Measurements from ENCODE around the gene MAPK6.
A peak's percentile ranks its signal among the peaks of the same experiment; 100 is the strongest.

MAPK6 gene

DNA sequence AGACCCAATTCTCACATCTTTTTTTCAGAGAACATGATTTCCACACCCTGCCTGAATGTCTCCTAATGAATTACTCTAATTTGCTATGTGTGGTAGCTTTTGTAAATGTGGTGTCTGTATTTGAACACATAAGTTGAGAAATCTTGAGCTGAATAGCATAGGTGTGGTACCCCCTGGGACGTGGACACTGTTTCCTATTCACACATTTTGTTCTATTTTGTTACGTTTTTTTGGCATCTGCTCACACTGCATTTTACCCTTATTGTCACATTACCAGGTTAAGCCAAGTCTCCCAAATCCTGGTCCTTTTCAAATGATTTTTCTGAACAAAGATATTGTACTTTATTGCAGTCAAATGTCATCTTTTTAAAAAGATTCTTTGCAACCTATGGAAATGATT is 6.8 kb upstream of the MAPK6 start:
- TF ChIP-seq, protein P1, sequence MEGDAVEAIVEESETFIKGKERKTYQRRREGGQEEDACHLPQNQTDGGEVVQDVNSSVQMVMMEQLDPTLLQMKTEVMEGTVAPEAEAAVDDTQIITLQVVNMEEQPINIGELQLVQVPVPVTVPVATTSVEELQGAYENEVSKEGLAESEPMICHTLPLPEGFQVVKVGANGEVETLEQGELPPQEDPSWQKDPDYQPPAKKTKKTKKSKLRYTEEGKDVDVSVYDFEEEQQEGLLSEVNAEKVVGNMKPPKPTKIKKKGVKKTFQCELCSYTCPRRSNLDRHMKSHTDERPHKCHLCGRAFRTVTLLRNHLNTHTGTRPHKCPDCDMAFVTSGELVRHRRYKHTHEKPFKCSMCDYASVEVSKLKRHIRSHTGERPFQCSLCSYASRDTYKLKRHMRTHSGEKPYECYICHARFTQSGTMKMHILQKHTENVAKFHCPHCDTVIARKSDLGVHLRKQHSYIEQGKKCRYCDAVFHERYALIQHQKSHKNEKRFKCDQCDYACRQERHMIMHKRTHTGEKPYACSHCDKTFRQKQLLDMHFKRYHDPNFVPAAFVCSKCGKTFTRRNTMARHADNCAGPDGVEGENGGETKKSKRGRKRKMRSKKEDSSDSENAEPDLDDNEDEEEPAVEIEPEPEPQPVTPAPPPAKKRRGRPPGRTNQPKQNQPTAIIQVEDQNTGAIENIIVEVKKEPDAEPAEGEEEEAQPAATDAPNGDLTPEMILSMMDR (conservative IDR thresholded peaks at IDR 0.05) = no peak
- H3K27ac ChIP-seq = peak overlapping the region; percentile 87

DNA sequence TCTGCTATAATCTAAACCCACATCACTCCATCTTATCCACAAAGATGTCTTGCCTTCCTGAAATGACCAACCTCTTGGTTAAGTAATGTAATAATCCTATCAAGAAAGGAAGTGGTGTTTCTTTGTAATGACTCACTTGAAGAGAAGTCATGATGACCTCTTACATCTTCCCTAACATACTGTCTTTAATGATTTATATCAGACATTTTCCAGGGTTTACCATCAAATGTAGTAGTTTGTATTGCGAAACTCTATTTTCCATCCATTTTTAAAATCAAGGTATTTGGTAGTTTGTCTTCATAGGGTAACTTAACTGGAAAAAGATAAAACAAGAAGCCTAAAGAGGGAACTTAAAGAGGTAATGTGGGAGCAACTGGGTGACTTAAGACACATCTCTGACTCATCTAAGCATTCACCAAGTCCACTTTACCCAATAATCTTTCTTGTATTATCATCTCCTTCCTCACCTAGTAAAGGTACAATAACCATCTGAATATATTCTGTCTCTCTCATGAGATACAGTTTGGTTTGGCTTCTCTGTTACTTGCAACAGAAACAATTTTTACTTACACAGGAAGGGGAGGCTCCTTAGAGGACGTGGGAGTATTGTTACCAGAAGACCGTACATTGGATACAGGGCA is 5.7 kb upstream of the MAPK6 start:
- peak overlapping the region; percentile 87; the same call in 1 of the 2 replicates for H3K27ac ChIP-seq

DNA sequence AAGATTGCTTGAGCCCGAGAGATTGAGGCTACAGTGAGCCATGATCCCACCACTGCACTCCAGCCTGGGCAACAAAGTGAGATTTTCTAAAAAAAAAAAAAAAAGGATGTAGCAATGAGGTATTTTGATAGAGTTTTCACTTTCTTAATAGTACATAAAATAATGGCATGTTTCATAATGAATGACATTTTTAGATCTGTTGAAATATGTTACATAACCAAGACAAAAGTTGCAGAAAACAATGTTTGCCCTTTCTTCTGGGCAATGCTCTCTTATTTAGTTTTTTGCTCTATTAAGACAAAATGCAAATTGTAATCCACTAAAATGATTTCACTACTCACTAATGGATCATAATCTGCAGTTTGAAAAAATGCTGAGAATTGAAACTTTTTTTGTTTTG is 4.4 kb upstream of the MAPK6 start:
- TF ChIP-seq, protein P1 (conservative IDR thresholded peaks at IDR 0.05) = no peak
- H3K27ac ChIP-seq = no peak overlapping the region

More for the DNA sequence above, 5.7 kb upstream of the MAPK6 start:
- TF ChIP-seq, protein P1 (conservative IDR thresholded peaks at IDR 0.05) = no peak

DNA sequence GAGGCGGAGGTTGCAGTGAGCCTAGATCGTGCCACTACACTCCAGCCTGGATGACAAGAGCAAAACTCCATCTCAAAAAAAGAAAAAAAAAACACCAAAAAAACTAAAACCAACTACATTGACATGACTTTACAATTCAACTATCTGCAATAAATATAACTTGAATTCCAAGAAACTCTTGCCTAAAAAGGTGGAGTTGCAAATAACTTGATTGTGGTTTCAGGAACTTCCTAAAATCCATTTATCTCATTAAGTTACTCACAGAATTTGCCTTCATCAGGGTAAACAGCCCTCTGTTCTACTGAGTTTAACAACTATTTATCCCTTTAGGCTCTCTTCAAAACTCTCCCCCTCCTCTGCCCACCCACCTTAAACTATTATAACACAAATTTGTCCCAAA is 2.7 kb upstream of the MAPK6 start:
- H3K27ac ChIP-seq = no peak overlapping the region
- TF ChIP-seq, protein P1 (conservative IDR thresholded peaks at IDR 0.05) = no peak

DNA sequence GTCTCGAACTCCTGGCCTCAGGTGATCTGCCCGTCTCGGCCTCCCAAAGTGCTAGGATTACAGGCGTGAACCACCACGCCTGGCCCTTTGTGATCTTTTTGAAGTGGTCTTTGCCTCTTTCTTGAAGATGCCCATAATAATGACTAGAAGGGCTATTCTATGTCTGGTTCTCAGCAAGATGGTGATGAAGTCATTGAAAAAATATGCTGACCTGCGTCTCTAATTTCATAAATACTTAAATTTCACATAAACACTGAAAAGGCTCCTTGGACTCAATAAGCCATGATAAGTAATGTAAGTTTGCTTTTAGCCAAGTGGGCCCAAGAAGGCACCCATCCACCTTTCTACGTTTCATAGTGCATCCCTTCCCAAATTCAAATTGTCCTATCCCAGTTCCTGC is 775 bp upstream of the MAPK6 start:
- peak overlapping the region; percentile 96 for H3K27ac ChIP-seq
- TF ChIP-seq, protein P1 (conservative IDR thresholded peaks at IDR 0.05) = no peak

DNA sequence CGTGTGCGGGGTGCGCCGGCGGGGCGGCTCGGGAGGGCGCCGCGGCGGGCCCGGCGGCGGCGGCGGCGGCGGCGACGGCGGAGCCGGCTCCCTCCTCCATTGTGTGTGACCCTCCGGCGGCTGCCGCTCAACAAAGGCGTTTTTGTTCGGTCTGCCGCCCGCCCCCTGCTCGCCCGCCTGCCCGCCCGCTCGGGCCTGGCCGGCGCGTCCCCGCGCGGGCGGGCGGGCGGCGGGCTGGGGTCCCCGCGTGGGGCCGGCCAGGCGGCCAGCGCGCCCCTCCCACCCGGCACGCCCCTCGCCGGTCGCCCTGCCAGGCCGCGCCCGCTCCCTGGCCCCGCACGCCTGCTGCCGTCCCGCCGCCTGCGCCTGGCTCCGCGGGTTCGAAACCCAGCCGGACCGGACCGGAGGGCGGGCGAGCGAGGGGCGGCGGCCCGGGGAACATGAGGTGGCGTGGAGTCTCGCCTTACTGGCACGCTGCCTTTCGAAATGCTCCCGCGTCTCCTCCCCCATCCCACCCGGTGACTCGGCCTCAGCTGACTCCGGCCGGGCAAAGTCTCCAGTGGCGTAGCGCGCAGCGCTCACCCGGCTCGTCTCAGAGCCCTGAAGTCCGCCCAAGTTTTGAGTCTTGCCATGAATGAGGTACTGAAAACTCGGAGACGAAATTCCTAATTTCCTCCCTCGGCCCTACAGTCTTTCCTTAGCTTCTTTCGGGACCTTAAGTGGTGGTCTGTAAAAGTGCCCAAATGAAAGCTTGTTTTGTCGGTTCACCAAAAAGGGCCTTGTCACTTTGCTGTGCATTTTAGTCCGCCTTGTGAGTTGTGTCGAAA is 588 bp downstream of the MAPK6 start:
- TF ChIP-seq, protein P1 (conservative IDR thresholded peaks at IDR 0.05) = no peak
- peak overlapping the region; percentile 96 for H3K27ac ChIP-seq

DNA sequence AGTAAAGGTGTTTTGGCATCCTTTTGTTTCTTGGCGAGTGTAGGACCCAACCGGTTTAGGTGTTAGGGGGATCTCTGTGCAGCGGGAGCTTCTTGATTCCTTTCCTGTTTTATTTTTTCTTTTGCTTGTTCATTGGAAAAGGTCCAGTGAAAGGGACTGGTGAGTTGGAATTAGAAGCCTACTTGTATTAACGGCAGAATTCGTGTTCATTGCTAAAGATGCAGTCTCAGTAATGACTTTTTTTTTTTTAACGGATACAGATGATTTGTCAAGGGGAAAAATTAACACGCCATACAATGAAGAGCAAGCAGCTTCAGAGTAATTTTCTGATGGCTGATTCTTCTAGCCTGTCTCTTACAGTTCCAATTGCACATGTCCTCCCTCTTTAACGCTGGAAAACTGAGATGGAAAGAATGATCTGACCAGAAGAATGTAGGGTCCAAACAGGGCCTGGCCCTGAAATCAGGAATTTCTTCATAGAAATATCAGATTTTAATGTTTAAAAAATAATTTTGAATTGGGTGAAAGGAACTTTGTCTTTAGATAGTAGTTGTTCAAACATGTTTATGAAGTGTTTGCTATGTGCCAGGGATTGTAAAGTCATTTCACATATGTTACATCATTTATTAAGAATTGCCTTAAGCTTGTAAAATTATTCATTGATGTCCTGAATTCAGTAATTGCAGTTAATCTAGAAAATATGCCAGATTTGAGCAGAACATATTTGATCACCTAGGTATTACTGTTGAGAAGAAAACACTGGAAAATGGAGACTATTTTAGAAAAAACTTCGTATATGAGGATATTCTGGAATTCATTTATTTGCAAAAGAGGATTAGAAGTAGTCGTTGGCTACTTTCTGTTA is 1.4 kb downstream of the MAPK6 start:
- peak overlapping the region; percentile 96 for H3K27ac ChIP-seq
- TF ChIP-seq, protein P1 (conservative IDR thresholded peaks at IDR 0.05) = no peak

All from VCaP (cell line).